ENCODE results near the gene GPAM.

GRCh38 chr10:112191041-112191590 is 7.6 kb upstream of the GPAM start:
- TF ChIP-seq SUZ12 (IDR thresholded peaks at IDR 0.05) = no peak
- no peak for TF ChIP-seq ELF4 (IDR thresholded peaks at IDR 0.05)
- TF ChIP-seq FOXA1 (IDR thresholded peaks at IDR 0.05) = no peak
- no peak for TF ChIP-seq CTBP1 (IDR thresholded peaks at IDR 0.05; ENCODE audit: borderline replicate concordance)
- no peak for TF ChIP-seq BHLHE40 (IDR thresholded peaks at IDR 0.05; ENCODE audit: borderline replicate concordance)
- TF ChIP-seq, protein P1, sequence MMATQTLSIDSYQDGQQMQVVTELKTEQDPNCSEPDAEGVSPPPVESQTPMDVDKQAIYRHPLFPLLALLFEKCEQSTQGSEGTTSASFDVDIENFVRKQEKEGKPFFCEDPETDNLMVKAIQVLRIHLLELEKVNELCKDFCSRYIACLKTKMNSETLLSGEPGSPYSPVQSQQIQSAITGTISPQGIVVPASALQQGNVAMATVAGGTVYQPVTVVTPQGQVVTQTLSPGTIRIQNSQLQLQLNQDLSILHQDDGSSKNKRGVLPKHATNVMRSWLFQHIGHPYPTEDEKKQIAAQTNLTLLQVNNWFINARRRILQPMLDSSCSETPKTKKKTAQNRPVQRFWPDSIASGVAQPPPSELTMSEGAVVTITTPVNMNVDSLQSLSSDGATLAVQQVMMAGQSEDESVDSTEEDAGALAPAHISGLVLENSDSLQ (IDR thresholded peaks at IDR 0.05) = no peak
- no peak for TF ChIP-seq SP1 (IDR thresholded peaks at IDR 0.05)
- TF ChIP-seq NFRKB (IDR thresholded peaks at IDR 0.05) = no peak
- no peak for TF ChIP-seq FOXK2 (IDR thresholded peaks at IDR 0.05)
- TF ChIP-seq ARNT (IDR thresholded peaks at IDR 0.05) = no peak
- no peak for TF ChIP-seq TARDBP (IDR thresholded peaks at IDR 0.05)
- TF ChIP-seq L3MBTL2 (conservative IDR thresholded peaks at IDR 0.05) = no peak
- no peak for TF ChIP-seq ZNF384 (IDR thresholded peaks at IDR 0.05)

Data from HEK293T (cell line).